WTC11 (cell line): ENCODE results near the gene RPL13A.

Experiments
- CTCF ChIP-seq: fragments of 200-600 bp; IDR thresholded peaks from 2 replicates; pipeline ENCODE4 v1.8.0; 2022; ENCODE audit warnings: antibody characterized with exemption
- NFYB ChIP-seq: sonication (generic); formaldehyde crosslinking; conservative IDR thresholded peaks from 2 replicates; pipeline ENCODE4 v1.8.0; 2022; ENCODE audit warnings: low read depth, missing genetic modification reagents
- SP1 ChIP-seq: sonication (generic); formaldehyde crosslinking; conservative IDR thresholded peaks from 2 replicates; pipeline ENCODE4 v1.8.1; 2022; ENCODE audit warnings: missing genetic modification reagents
- TCF7 ChIP-seq: sonication (generic); formaldehyde crosslinking; IDR thresholded peaks from 2 replicates; pipeline ENCODE4 v1.8.0; 2022; ENCODE audit warnings: mild to moderate bottlenecking, low read depth, missing genetic modification reagents, moderate library complexity
- USF2 ChIP-seq: sonication (generic); formaldehyde crosslinking; IDR thresholded peaks from 2 replicates; pipeline ENCODE4 v1.8.1; 2023; ENCODE audit warnings: mild to moderate bottlenecking, missing genetic modification reagents, moderate library complexity
- ZNF263 ChIP-seq: sonication (generic); formaldehyde crosslinking; IDR thresholded peaks from 2 replicates; pipeline ENCODE4 v1.8.1; 2022; ENCODE audit warnings: low read depth, mild to moderate bottlenecking, moderate library complexity, missing genetic modification reagents
- ZNF317 ChIP-seq: sonication (generic); formaldehyde crosslinking; IDR thresholded peaks from 2 replicates; pipeline ENCODE4 v1.8.1; 2023; ENCODE audit warnings: low read depth, mild to moderate bottlenecking, moderate library complexity, missing genetic modification reagents, borderline replicate concordance
- ZNF671 ChIP-seq: fragments of 250-450 bp; sonication (Bioruptor Pico); IDR thresholded peaks from 2 replicates; pipeline ENCODE4 v1.8.0; 2021; ENCODE audit warnings: mild to moderate bottlenecking
- TF ChIP-seq, protein P1 (sequence below): sonication (generic); formaldehyde crosslinking; IDR thresholded peaks from 2 replicates; pipeline ENCODE4 v1.8.0; 2023; ENCODE audit warnings: missing genetic modification reagents
- TF ChIP-seq, protein P2 (sequence below): sonication (generic); formaldehyde crosslinking; IDR thresholded peaks from 2 replicates; pipeline ENCODE4 v1.8.0; 2022; ENCODE audit warnings: mild to moderate bottlenecking, missing genetic modification reagents
- TF ChIP-seq, protein P3 (sequence below): sonication (generic); formaldehyde crosslinking; IDR thresholded peaks from 2 replicates; pipeline ENCODE4 v1.8.0; 2022; ENCODE audit warnings: mild to moderate bottlenecking, missing genetic modification reagents

GRCh38 chr19:49479975-49480628 lies 7.3 kb upstream of the RPL13A start:
- TF ChIP-seq CTCF (no peak), TCF7 (CRISPR knock-in tag) (no peak), ZNF317 (CRISPR knock-in tag) (no peak), NFYB (CRISPR knock-in tag) (no peak), ZNF263 (no peak), USF2 (CRISPR knock-in tag) (no peak), ZNF671 (CRISPR knock-in tag) (no peak), SP1 (CRISPR knock-in tag) (no peak)
- TF ChIP-seq, protein P1, sequence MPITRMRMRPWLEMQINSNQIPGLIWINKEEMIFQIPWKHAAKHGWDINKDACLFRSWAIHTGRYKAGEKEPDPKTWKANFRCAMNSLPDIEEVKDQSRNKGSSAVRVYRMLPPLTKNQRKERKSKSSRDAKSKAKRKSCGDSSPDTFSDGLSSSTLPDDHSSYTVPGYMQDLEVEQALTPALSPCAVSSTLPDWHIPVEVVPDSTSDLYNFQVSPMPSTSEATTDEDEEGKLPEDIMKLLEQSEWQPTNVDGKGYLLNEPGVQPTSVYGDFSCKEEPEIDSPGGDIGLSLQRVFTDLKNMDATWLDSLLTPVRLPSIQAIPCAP (CRISPR knock-in tag), result no peak
- TF ChIP-seq, protein P2, sequence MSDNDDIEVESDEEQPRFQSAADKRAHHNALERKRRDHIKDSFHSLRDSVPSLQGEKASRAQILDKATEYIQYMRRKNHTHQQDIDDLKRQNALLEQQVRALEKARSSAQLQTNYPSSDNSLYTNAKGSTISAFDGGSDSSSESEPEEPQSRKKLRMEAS (CRISPR knock-in tag), result no peak
- TF ChIP-seq, protein P3, sequence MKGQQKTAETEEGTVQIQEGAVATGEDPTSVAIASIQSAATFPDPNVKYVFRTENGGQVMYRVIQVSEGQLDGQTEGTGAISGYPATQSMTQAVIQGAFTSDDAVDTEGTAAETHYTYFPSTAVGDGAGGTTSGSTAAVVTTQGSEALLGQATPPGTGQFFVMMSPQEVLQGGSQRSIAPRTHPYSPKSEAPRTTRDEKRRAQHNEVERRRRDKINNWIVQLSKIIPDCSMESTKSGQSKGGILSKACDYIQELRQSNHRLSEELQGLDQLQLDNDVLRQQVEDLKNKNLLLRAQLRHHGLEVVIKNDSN (CRISPR knock-in tag), result no peak
